ENCODE measurements around the gene UBFD1. TPM values are rescaled to one million over a fixed set of nuclear protein-coding genes. Genes with fewer than 3 reads are reported as not detected.

UBFD1 gene
- total and polyA plus RNA-seq, 10 of the 15 experiments (the other 5 are each of a cell fraction or from before 2014, with no cell fraction given): 7.3 to 48.5 (median 32.1) TPM

GRCh38 chr16:23595951-23596720, 38.6 kb downstream of the UBFD1 start, which contains the start of gene NDUFAB1 (continued):
- no peak for TF ChIP-seq CUX1 (IDR thresholded peaks at IDR 0.05; ENCODE audit: insufficient replicate concordance, low read depth, low read length)
- no peak for TF ChIP-seq IKZF2 (IDR thresholded peaks at IDR 0.05)
- TF ChIP-seq NR2C2 (IDR thresholded peaks at IDR 0.05; ENCODE audit: borderline replicate concordance, control insufficient read depth, insufficient read length, low read depth): no peak
- peak; percentile 52 for TF ChIP-seq E2F8 (IDR thresholded peaks at IDR 0.05; ENCODE audit: low read depth, partially characterized antibody)
- no peak; the same call in 1 of the 2 replicates for TF ChIP-seq ZBED1 (IDR thresholded peaks at IDR 0.05; ENCODE audit: borderline replicate concordance)
- TF ChIP-seq ELK1 (IDR thresholded peaks at IDR 0.05; ENCODE audit: low read depth, low read length): no peak; the same call in 1 of the 2 replicates
- TF ChIP-seq TARDBP (IDR thresholded peaks at IDR 0.05; ENCODE audit: borderline replicate concordance): no peak; the same call in 1 of the 2 replicates
- peak; percentile 76 for TF ChIP-seq KLF5 (IDR thresholded peaks at IDR 0.05; ENCODE audit: partially characterized antibody)
- TF ChIP-seq NR2C1 (IDR thresholded peaks at IDR 0.05): peak; percentile 84
- TF ChIP-seq RAD51 (IDR thresholded peaks at IDR 0.05): no peak
- peak; percentile 94 for TF ChIP-seq RELB (IDR thresholded peaks at IDR 0.05; ENCODE audit: low read depth)
- peak; percentile 70 for TF ChIP-seq NR2F1 (conservative IDR thresholded peaks at IDR 0.05)
- peak; percentile 32; the same call in 1 of the 2 replicates for TF ChIP-seq NRF1 (conservative IDR thresholded peaks at IDR 0.05; ENCODE audit: low read depth, low read length)
- TF ChIP-seq SIX5 (IDR thresholded peaks at IDR 0.05; ENCODE audit: low read depth, low read length, severe bottlenecking): peak; percentile 60
- no peak for TF ChIP-seq BCL3 (IDR thresholded peaks at IDR 0.05; ENCODE audit: borderline replicate concordance, insufficient read depth, low read depth, low read length, poor library complexity, severe bottlenecking)
- peak; percentile 87; the same call in 1 of the 2 replicates for TF ChIP-seq TAF1 (IDR thresholded peaks at IDR 0.05; ENCODE audit: borderline replicate concordance, low read depth, low read length)
